ENCODE data around the gene PDE7B.
A peak's percentile ranks its signal among the peaks of the same experiment; 100 is the strongest.

PDE7B gene

DNA sequence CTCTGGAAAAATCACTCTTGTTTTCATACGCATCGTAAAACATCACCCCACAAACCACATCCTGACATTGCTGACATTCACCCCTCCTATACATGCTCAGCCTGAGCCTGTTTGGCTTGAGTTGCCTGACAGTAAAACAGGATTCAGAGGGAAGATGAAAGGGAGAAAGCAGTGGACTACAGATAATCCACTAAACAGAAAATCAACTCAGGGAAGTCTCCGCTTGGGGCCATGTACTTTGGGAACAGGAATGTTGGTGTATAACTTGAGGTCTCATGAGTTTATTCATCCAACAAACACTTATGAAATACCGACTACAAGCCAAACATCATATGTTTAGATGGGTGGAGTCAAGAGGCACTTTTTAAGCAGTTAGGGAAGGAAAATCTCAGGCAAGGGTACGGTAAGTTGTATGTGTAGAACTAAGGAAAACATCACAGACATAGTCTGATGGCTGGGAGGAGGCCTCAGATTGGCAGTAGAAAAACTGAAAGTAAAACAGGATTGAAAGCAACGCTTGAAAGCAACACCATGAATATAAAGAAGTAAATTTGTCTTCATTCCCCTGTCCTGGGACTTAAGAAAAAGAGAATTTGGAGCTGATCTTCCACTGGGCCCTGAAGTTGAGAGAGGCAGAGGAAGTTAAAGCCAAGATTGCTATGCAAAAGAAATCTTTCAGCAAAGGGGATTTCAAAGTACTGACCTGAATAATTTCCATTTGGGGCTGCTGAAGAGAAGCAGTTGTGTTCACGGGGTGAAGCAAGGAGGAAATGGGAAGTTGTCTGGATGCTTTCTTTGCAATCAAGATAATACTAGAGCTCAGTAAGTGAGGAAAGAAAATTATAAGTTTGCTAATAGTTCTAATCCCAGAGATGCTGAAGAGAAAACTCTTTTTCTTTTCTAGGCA is 28.8 kb downstream of the PDE7B start:
- Mint-ChIP-seq H3K9me3 (no peaks in the 10 kb centered on the region), H3K36me3 (ENCODE audit: low read depth) (no peaks in the 10 kb centered on the region), H3K27ac (peak overlapping the region in 2 of 3 experiments; percentile 1 to 71), H3K4me1 (peaks cover 34% of the 10 kb centered on the region), H3K4me3 (no peak overlapping the region), H3K27me3 (ENCODE audit: low read depth) (no peaks in the 10 kb centered on the region)
- TF ChIP-seq CTCF (IDR thresholded peaks at IDR 0.05; ENCODE audit: unreplicated experiment in 3 of 3): no peak

- Mint-ChIP-seq H3K9me3 (no peaks in the 10 kb centered on the region), H3K4me3 (no peak overlapping the region), H3K27me3 (ENCODE audit: low read depth) (no peaks in the 10 kb centered on the region), H3K27ac (no peak overlapping the region), H3K4me1 (peaks cover 34% of the 10 kb centered on the region), H3K36me3 (ENCODE audit: low read depth) (no peaks in the 10 kb centered on the region)
- no peak for TF ChIP-seq CTCF (IDR thresholded peaks at IDR 0.05; ENCODE audit: unreplicated experiment in 3 of 3)
Measured at GRCh38 chr6:135883045-135883444, 31.5 kb downstream of the PDE7B start.

DNA sequence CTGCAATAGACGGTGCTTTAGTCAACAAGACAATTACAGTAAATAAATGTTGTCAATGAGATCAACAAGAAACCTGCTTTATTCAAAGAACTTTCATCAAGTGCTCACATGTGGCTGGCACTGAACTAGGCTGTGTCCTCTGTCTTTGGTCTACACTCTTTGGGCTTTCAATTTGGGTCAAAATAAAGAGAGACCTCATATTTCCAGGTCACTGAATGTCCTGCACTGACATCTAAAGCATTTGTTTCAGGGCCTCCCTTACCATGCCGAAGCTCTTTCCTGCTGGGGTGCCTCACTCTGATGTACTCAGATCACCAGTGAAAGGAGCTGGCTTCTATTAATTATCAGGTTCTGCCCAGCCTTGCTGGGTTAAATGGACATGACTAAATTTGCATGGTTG is 32.0 kb downstream of the PDE7B start:
- Mint-ChIP-seq H3K27ac (no peak overlapping the region), H3K36me3 (ENCODE audit: low read depth) (no peaks in the 10 kb centered on the region), H3K4me1 (peaks cover 34% of the 10 kb centered on the region), H3K4me3 (no peak overlapping the region), H3K9me3 (no peaks in the 10 kb centered on the region), H3K27me3 (ENCODE audit: low read depth) (no peaks in the 10 kb centered on the region)
- no peak for TF ChIP-seq CTCF (IDR thresholded peaks at IDR 0.05; ENCODE audit: unreplicated experiment in 3 of 3)

DNA sequence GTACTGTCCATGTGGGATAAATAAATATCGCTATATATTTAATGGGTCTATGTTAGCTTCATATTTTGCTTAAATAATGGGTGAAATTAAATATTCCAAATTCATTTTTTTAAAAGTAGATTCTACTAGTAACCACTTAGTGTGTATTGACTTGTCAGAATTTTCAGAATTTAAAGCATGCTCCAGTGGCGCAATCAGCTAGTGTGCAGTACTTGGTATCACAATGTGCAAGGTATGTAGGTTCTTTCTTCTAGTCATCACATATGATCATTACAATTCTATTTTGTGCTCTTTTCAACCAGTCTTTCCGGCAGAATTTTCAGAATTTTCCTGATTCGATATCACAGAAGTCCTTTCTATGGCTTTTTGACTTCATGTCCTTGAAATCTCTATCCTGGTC is 32.6 kb downstream of the PDE7B start:
- Mint-ChIP-seq H3K27me3 (ENCODE audit: low read depth) (no peaks in the 10 kb centered on the region), H3K4me3 (no peak overlapping the region), H3K9me3 (no peaks in the 10 kb centered on the region), H3K27ac (peak overlapping the region in 1 of 3 experiments; percentile 53), H3K4me1 (peaks cover 34% of the 10 kb centered on the region), H3K36me3 (ENCODE audit: low read depth) (no peaks in the 10 kb centered on the region)
- no peak for TF ChIP-seq CTCF (IDR thresholded peaks at IDR 0.05; ENCODE audit: unreplicated experiment in 3 of 3)

DNA sequence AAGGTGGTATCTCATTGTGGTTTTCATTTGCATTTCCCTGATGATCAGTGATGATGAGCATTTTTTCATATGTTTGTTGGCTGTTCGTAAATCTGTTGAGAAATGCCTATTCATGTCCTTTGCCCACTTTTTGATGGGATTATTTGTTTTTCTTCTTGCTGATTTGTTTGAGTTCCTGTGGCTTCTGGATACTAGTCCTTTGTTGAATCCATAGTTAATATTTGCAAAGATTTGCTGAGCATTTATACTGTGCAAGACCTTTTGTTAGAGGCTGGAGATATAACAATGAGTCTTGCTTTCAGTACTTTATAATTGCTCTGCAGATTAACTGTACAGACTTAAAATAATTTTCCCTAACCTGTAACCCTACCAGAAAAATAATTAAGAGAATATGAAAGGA is 35.6 kb downstream of the PDE7B start:
- TF ChIP-seq CTCF (IDR thresholded peaks at IDR 0.05; ENCODE audit: unreplicated experiment in 3 of 3): no peak
- Mint-ChIP-seq H3K9me3 (no peaks in the 10 kb centered on the region), H3K27ac (no peak overlapping the region), H3K27me3 (ENCODE audit: low read depth) (no peaks in the 10 kb centered on the region), H3K36me3 (ENCODE audit: low read depth) (no peaks in the 10 kb centered on the region), H3K4me1 (peaks cover 19% of the 10 kb centered on the region), H3K4me3 (no peak overlapping the region)

DNA sequence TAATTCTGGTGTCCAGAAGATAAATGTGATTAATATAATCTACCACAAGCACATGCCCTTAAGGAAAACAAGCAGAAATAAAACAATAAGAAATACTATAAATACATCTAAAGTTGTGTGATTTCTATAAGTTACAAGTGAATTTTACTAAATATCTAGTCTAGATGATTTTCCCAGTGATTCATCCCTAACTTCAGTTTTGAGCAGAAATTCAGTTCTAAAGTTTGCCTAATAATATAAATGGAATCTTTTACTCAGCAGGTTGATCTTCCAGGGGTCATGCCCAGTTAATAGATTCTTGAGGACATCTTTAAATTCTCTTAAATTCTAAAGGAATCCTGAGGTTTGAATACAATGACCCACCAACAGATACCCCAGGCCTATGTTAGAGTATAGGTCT is 37.3 kb downstream of the PDE7B start:
- Mint-ChIP-seq H3K9me3 (no peaks in the 10 kb centered on the region), H3K27ac (no peak overlapping the region), H3K36me3 (ENCODE audit: low read depth) (no peaks in the 10 kb centered on the region), H3K4me3 (no peak overlapping the region), H3K27me3 (ENCODE audit: low read depth) (no peaks in the 10 kb centered on the region), H3K4me1 (peaks cover 8% of the 10 kb centered on the region)
- no peak for TF ChIP-seq CTCF (IDR thresholded peaks at IDR 0.05; ENCODE audit: unreplicated experiment in 3 of 3)

Data from nephron (organoid).